ENCODE results near the gene RAI14.

GRCh38 chr5:34838785-34839714, 182.9 kb downstream of the RAI14 start, which contains the start of gene TTC23L:
- no peak for TF ChIP-seq REST (IDR thresholded peaks at IDR 0.05; ENCODE audit: insufficient read depth in 1 of 2, low read depth in 2 of 2, low read length in 2 of 2)
- TF ChIP-seq POLR2AphosphoS5 (IDR thresholded peaks at IDR 0.05; ENCODE audit: low read depth, low read length) = no peak
- TF ChIP-seq TAF1 (IDR thresholded peaks at IDR 0.05; ENCODE audit: borderline replicate concordance, insufficient read depth, low read length) = no peak
- TF ChIP-seq SIN3A (IDR thresholded peaks at IDR 0.05; ENCODE audit: borderline replicate concordance, insufficient read depth, low read length) = no peak
- TF ChIP-seq FOXP2 (optimal IDR thresholded peaks at IDR 0.05; ENCODE audit: borderline replicate concordance, extremely low read depth, extremely low read length, insufficient read depth) = no peak

Data from PFSK-1 (cell line).